ENCODE measurements around the gene ZCCHC14.
A peak's percentile ranks its signal among the peaks of the same experiment; 100 is the strongest.

Gene ZCCHC14

DNA sequence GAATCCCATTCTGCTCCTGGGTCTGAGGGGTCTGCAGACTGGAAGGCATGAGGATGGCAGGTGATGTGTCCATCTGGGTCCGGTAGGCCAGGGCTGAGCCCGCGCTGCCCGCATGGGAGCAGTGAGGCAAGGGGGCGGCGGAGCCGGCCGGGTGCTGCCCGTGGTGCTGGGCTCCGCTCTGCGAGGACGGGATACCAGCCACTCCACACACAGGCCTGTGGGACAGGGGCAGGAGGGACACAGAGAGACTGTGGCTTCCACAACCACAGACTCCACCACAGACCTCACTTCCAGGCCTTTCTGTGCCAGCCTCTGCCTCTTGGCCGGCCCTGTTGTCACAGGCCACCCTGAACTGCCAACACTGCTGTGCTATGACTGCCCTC lies 75.3 kb downstream of the ZCCHC14 start:
- TF ChIP-seq, protein P1, sequence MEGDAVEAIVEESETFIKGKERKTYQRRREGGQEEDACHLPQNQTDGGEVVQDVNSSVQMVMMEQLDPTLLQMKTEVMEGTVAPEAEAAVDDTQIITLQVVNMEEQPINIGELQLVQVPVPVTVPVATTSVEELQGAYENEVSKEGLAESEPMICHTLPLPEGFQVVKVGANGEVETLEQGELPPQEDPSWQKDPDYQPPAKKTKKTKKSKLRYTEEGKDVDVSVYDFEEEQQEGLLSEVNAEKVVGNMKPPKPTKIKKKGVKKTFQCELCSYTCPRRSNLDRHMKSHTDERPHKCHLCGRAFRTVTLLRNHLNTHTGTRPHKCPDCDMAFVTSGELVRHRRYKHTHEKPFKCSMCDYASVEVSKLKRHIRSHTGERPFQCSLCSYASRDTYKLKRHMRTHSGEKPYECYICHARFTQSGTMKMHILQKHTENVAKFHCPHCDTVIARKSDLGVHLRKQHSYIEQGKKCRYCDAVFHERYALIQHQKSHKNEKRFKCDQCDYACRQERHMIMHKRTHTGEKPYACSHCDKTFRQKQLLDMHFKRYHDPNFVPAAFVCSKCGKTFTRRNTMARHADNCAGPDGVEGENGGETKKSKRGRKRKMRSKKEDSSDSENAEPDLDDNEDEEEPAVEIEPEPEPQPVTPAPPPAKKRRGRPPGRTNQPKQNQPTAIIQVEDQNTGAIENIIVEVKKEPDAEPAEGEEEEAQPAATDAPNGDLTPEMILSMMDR (IDR thresholded peaks at IDR 0.05; ENCODE audit: low read depth, low read length): no peak
- no peak for DNase-seq (ENCODE audit: low read depth in 2 of 2)
- H3K4me3 ChIP-seq (replicated peaks in 1 of 2; ENCODE audit: low read depth in 2 of 2, low read length in 2 of 2): no peak overlapping the region

DNA sequence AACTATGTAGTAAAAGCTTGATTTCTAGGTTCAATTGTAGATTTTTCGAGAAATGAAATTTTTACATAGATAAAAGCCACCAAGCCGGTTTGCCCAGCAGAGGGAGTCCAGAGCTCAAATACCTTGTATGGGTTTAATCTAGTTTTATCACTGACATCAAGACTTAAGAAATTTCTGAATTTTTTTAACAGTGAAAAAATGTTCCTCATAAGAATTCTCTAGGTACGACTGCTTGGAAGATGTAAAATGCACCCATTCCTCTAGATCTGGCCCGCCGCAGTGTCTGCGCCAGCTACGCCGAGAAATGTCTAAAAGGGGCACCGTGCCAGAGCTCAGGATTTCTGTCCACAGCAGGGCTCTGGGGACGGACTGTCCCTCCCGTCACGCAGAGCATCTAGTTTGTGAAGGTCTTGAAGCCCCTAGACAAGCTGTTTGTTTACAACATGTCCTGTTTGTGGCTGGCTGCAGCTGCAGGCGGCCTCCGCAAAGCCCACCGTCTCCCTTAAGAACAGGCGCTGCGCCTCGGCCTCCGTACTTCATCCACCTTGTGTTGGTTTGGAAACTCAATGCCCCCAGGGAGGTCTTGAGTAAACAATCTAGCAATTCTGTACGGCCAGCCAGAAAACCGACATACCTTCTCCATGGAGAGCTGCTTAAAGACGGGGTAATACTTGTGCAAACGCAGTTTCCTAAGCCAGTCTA lies 75.8 kb downstream of the ZCCHC14 start:
- TF ChIP-seq, protein P1 (IDR thresholded peaks at IDR 0.05; ENCODE audit: low read depth, low read length): peak; percentile 71
- DNase-seq (ENCODE audit: low read depth in 2 of 2): peak; percentile 76 to 82
- H3K4me3 ChIP-seq (replicated peaks in 1 of 2; ENCODE audit: low read depth in 2 of 2, low read length in 2 of 2): no peak overlapping the region

GRCh38 chr16:87415441-87415840 lies 77.4 kb downstream of the ZCCHC14 start:
- TF ChIP-seq, protein P1 (IDR thresholded peaks at IDR 0.05; ENCODE audit: low read depth, low read length): no peak
- H3K4me3 ChIP-seq (replicated peaks in 1 of 2; ENCODE audit: low read depth in 2 of 2, low read length in 2 of 2): no peak overlapping the region
- no peak for DNase-seq (ENCODE audit: low read depth in 2 of 2)

DNA sequence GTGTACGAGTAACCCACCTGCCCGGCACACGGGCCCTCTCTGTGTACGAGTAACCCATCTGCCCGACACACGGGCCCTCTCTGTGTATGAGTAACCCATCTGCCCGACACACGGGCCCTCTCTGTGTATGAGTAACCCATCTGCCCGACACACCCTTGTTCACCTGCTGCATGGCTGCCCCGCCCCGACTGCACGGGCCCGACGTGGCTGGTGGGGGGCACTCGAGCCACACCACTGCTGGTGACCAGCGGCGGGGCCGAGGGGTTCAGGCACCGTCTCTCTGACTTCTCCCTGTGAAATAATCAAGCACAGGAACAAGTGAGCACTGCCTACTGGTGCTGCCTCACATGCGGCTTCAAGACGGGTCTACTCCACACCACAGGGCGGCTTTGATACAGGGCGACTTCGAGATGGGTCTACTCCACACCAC lies 78.6 kb downstream of the ZCCHC14 start:
- TF ChIP-seq, protein P1 (IDR thresholded peaks at IDR 0.05; ENCODE audit: low read depth, low read length): no peak
- no peak overlapping the region for H3K4me3 ChIP-seq (replicated peaks in 1 of 2; ENCODE audit: low read depth in 2 of 2, low read length in 2 of 2)
- no peak for DNase-seq (ENCODE audit: low read depth in 2 of 2)

DNA sequence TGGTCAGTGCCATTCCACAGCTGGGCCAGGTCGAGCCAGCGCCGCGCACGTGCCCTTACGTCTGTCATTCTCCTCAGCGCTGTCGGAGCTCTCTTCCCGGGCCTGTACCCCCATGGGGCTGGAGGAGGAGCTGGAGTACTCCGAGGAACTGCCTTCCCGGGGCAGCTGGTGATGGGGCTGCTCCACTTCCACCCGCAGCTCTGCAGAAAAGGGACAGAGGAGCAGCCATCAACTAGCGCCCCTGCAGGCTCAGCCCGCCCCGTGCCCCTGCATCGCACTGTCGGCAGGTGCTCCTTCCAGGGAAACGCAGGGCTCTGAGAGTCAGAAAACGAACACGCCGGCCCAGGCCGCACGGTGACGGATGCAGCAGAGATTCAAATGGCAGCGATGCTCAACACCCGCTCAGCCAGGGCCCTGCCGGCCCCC lies 79.8 kb downstream of the ZCCHC14 start:
- TF ChIP-seq, protein P1 (IDR thresholded peaks at IDR 0.05; ENCODE audit: low read depth, low read length): no peak

GRCh38 chr16:87412371-87412995 lies 80.3 kb downstream of the ZCCHC14 start:
- no peak for DNase-seq (ENCODE audit: low read depth in 2 of 2)
- no peak overlapping the region for H3K4me3 ChIP-seq (replicated peaks in 1 of 2; ENCODE audit: low read depth in 2 of 2, low read length in 2 of 2)
- TF ChIP-seq, protein P1 (IDR thresholded peaks at IDR 0.05; ENCODE audit: low read depth, low read length): no peak

More for the DNA sequence above, 79.8 kb downstream of the ZCCHC14 start:
- no peak overlapping the region for H3K4me3 ChIP-seq (replicated peaks in 1 of 2; ENCODE audit: low read depth in 2 of 2, low read length in 2 of 2)
- no peak for DNase-seq (ENCODE audit: low read depth in 2 of 2)
